Adipocyte (in vitro differentiated cells): ENCODE results near the gene ERMAP.

Experiments used
- DNase-seq: peaks from one replicate; pipeline ENCODE4 v3.0.0-alpha.2; 2015; ENCODE audit warnings: low read depth
- H3K27me3 ChIP-seq: replicated peaks from 2 replicates; pipeline ENCODE4 v1.7.0; 2013; ENCODE audit warnings: mild to moderate bottlenecking, low read length, moderate library complexity; ENCODE audit not compliant: control insufficient read depth, insufficient read depth
- H3K36me3 ChIP-seq: 2 replicates; pipeline ENCODE4 v1.7.0; 2013; ENCODE audit warnings: low read length, mild to moderate bottlenecking, moderate library complexity; ENCODE audit not compliant: control insufficient read depth, insufficient read depth, severe bottlenecking
- H3K4me1 ChIP-seq: 2 replicates; pipeline ENCODE4 v1.7.0; 2013; ENCODE audit warnings: mild to moderate bottlenecking, low read length, moderate library complexity; ENCODE audit not compliant: control insufficient read depth, insufficient read depth
- H3K4me3 ChIP-seq: 2 replicates; pipeline ENCODE4 v1.7.0; 2013; ENCODE audit warnings: mild to moderate bottlenecking, low read length, moderate library complexity
- H3K9ac ChIP-seq: 2 replicates; pipeline ENCODE4 v1.7.0; 2013; ENCODE audit warnings: mild to moderate bottlenecking, low read length, moderate library complexity
- H3K9me3 ChIP-seq: 2 replicates; pipeline ENCODE4 v1.7.0; 2013; ENCODE audit warnings: mild to moderate bottlenecking, low read length, moderate library complexity; ENCODE audit not compliant: control insufficient read depth

Gene ERMAP

GRCh38 chr1:42832641-42833240, 15.8 kb downstream of the ERMAP start:
- H3K9ac ChIP-seq, result no peak overlapping the region

GRCh38 chr1:42833981-42834380, 17.1 kb downstream of the ERMAP start:
- no peaks in the 10 kb centered on the region for H3K27me3 ChIP-seq
- H3K4me3 ChIP-seq, result no peak overlapping the region
- no peaks in the 10 kb centered on the region for H3K4me1 ChIP-seq
- peaks cover 49% of the 10 kb centered on the region for H3K36me3 ChIP-seq
- no peak for DNase-seq
- H3K9me3 ChIP-seq, result no peaks in the 10 kb centered on the region
- H3K9ac ChIP-seq, result no peak overlapping the region

More at GRCh38 chr1:42832641-42833240, 15.8 kb downstream of the ERMAP start:
- no peaks in the 10 kb centered on the region for H3K9me3 ChIP-seq
- DNase-seq, result no peak
- H3K4me1 ChIP-seq, result no peaks in the 10 kb centered on the region
- H3K4me3 ChIP-seq, result no peak overlapping the region
- no peaks in the 10 kb centered on the region for H3K27me3 ChIP-seq
- H3K36me3 ChIP-seq, result peaks cover 44% of the 10 kb centered on the region

- Histone ChIP-seq H3K36me3 (peaks cover 53% of the 10 kb centered on the region), H3K27me3 (no peaks in the 10 kb centered on the region)
- no peak for DNase-seq
Measured at GRCh38 chr1:42834803-42835202, 17.9 kb downstream of the ERMAP start.

GRCh38 chr1:42835422-42835821, 18.5 kb downstream of the ERMAP start:
- no peaks in the 10 kb centered on the region for H3K9me3 ChIP-seq
- no peak overlapping the region for H3K4me3 ChIP-seq
- H3K9ac ChIP-seq, result no peak overlapping the region
- H3K27me3 ChIP-seq, result no peaks in the 10 kb centered on the region
- no peak for DNase-seq
- peaks cover 53% of the 10 kb centered on the region for H3K36me3 ChIP-seq
- H3K4me1 ChIP-seq, result no peaks in the 10 kb centered on the region

More at GRCh38 chr1:42834803-42835202, 17.9 kb downstream of the ERMAP start:
- Histone ChIP-seq H3K9me3 (no peaks in the 10 kb centered on the region), H3K4me1 (no peaks in the 10 kb centered on the region), H3K9ac (no peak overlapping the region), H3K4me3 (no peak overlapping the region)

- Histone ChIP-seq H3K9me3 (no peaks in the 10 kb centered on the region), H3K36me3 (peaks cover 62% of the 10 kb centered on the region), H3K27me3 (no peaks in the 10 kb centered on the region), H3K4me1 (no peaks in the 10 kb centered on the region), H3K9ac (no peak overlapping the region), H3K4me3 (no peak overlapping the region)
- no peak for DNase-seq
Measured at GRCh38 chr1:42837709-42838108, 20.8 kb downstream of the ERMAP start.

GRCh38 chr1:42838482-42839190, 21.7 kb downstream of the ERMAP start:
- no peaks in the 10 kb centered on the region for H3K9me3 ChIP-seq
- H3K27me3 ChIP-seq, result no peaks in the 10 kb centered on the region
- H3K4me3 ChIP-seq, result no peak overlapping the region
- H3K9ac ChIP-seq, result no peak overlapping the region
- H3K36me3 ChIP-seq, result peaks cover 70% of the 10 kb centered on the region
- H3K4me1 ChIP-seq, result no peaks in the 10 kb centered on the region
- DNase-seq, result no peak

- Histone ChIP-seq H3K9me3 (no peaks in the 10 kb centered on the region), H3K36me3 (peaks cover 52% of the 10 kb centered on the region), H3K9ac (no peak overlapping the region), H3K27me3 (no peaks in the 10 kb centered on the region), H3K4me3 (no peak overlapping the region), H3K4me1 (peaks cover 19% of the 10 kb centered on the region)
- no peak for DNase-seq
Measured at GRCh38 chr1:42841010-42841409, 24.1 kb downstream of the ERMAP start.

- Histone ChIP-seq H3K27me3 (no peaks in the 10 kb centered on the region), H3K9me3 (no peaks in the 10 kb centered on the region), H3K36me3 (peaks cover 49% of the 10 kb centered on the region), H3K4me1 (peaks cover 19% of the 10 kb centered on the region), H3K9ac (no peak overlapping the region), H3K4me3 (no peak overlapping the region)
- DNase-seq, result no peak
Measured at GRCh38 chr1:42841440-42842147, 24.7 kb downstream of the ERMAP start.

GRCh38 chr1:42844592-42845140, 27.7 kb downstream of the ERMAP start:
- DNase-seq, result peak; percentile 36
- Histone ChIP-seq H3K9me3 (no peaks in the 10 kb centered on the region), H3K4me3 (peak overlapping the region; percentile 2), H3K36me3 (peaks cover 38% of the 10 kb centered on the region), H3K27me3 (no peaks in the 10 kb centered on the region), H3K4me1 (peaks cover 28% of the 10 kb centered on the region), H3K9ac (no peak overlapping the region)

GRCh38 chr1:42845193-42845592, 28.3 kb downstream of the ERMAP start:
- Histone ChIP-seq H3K9me3 (no peaks in the 10 kb centered on the region), H3K36me3 (peaks cover 34% of the 10 kb centered on the region), H3K4me3 (peak overlapping the region; percentile 89), H3K4me1 (peaks cover 28% of the 10 kb centered on the region), H3K9ac (no peak overlapping the region), H3K27me3 (no peaks in the 10 kb centered on the region)
- no peak for DNase-seq

- Histone ChIP-seq H3K27me3 (no peaks in the 10 kb centered on the region), H3K9ac (peak overlapping the region; percentile 60), H3K36me3 (peaks cover 38% of the 10 kb centered on the region), H3K4me3 (peak overlapping the region; percentile 89), H3K4me1 (peaks cover 28% of the 10 kb centered on the region), H3K9me3 (peaks cover under 1% of the 10 kb centered on the region)
- no peak for DNase-seq
Measured at GRCh38 chr1:42845866-42846256, 28.9 kb downstream of the ERMAP start.
